Trophoblast cell (in vitro differentiated cells and primary cell): Measurements from ENCODE around the gene GNAI2.

Experiments
- DNase-seq, 2 donors: peaks; one replicate each; pipeline ENCODE4 v3.0.0-alpha.2; 2016
- H2AFZ ChIP-seq: 2 replicates; pipeline ENCODE4 v1.6.1; 2013; ENCODE audit warnings: low read length, moderate library complexity, mild to moderate bottlenecking; ENCODE audit not compliant: insufficient read depth, poor library complexity
- H2AK5ac ChIP-seq: 2 replicates; pipeline ENCODE4 v1.6.1; 2013; ENCODE audit warnings: mild to moderate bottlenecking, low read length
- H2BK120ac ChIP-seq: 2 replicates; pipeline ENCODE4 v1.6.1; 2013; ENCODE audit warnings: low read length, mild to moderate bottlenecking, moderate library complexity; ENCODE audit not compliant: insufficient read depth, poor library complexity
- H2BK12ac ChIP-seq: 2 replicates; pipeline ENCODE4 v1.6.1; 2013; ENCODE audit warnings: mild to moderate bottlenecking, low read length, moderate library complexity
- H2BK5ac ChIP-seq: 2 replicates; pipeline ENCODE4 v1.6.1; 2013; ENCODE audit warnings: low read length, low read depth, moderate library complexity, mild to moderate bottlenecking; ENCODE audit not compliant: poor library complexity
- H3K14ac ChIP-seq: 2 replicates; pipeline ENCODE4 v1.6.1; 2013; ENCODE audit warnings: mild to moderate bottlenecking, low read length
- H3K18ac ChIP-seq: 2 replicates; pipeline ENCODE4 v1.6.1; 2013; ENCODE audit warnings: mild to moderate bottlenecking, low read length
- H3K23ac ChIP-seq: 2 replicates; pipeline ENCODE4 v1.6.1; 2013; ENCODE audit warnings: low read length
- H3K27ac ChIP-seq: 2 replicates; pipeline ENCODE4 v1.5.1; 2013; ENCODE audit warnings: low read depth, mild to moderate bottlenecking, inconsistent platforms, low read length, moderate library complexity
- H3K27me3 ChIP-seq: 2 replicates; pipeline ENCODE4 v1.6.1; 2013; ENCODE audit warnings: inconsistent platforms, mild to moderate bottlenecking, low read length, moderate library complexity; ENCODE audit not compliant: insufficient read depth
- H3K36me3 ChIP-seq, 2 experiments: 1 replicate in 1 of 2; 2 replicates in 1 of 2; pipeline ENCODE4 v1.6.1; 2013; ENCODE audit warnings: low read length in 2 of 2, mild to moderate bottlenecking in 2 of 2, moderate library complexity in 1 of 2; ENCODE audit not compliant: insufficient read depth in 2 of 2, control insufficient read depth in 1 of 2
- H3K4ac ChIP-seq: 2 replicates; pipeline ENCODE4 v1.6.1; 2013; ENCODE audit warnings: low read depth, mild to moderate bottlenecking, low read length, moderate library complexity
- H3K4me1 ChIP-seq, 2 experiments: 1 replicate in 1 of 2; 2 replicates in 1 of 2; pipeline ENCODE4 v1.6.1; 2013; ENCODE audit warnings: low read length in 2 of 2, mild to moderate bottlenecking in 2 of 2, moderate library complexity in 1 of 2; ENCODE audit not compliant: insufficient read depth in 2 of 2, control insufficient read depth in 1 of 2
- H3K4me2 ChIP-seq: 2 replicates; pipeline ENCODE4 v1.6.1; 2013; ENCODE audit warnings: inconsistent platforms, mild to moderate bottlenecking, low read length, moderate library complexity
- H3K4me3 ChIP-seq: 2 replicates; pipeline ENCODE4 v1.5.1; 2013; ENCODE audit warnings: mild to moderate bottlenecking, low read depth, low read length, inconsistent platforms
- H3K79me1 ChIP-seq: one replicate; pipeline ENCODE4 v1.6.1; 2013; ENCODE audit warnings: low read length
- H3K79me2 ChIP-seq: 2 replicates; pipeline ENCODE4 v1.6.1; 2013; ENCODE audit warnings: low read length, mild to moderate bottlenecking; ENCODE audit not compliant: control insufficient read depth, insufficient read depth, poor library complexity
- H3K9ac ChIP-seq: 2 replicates; pipeline ENCODE4 v1.6.1; 2013; ENCODE audit warnings: mild to moderate bottlenecking, low read length
- H3K9me3 ChIP-seq: 2 replicates; pipeline ENCODE4 v1.6.1; 2013; ENCODE audit warnings: low read depth, mild to moderate bottlenecking, control low read depth, inconsistent platforms, low read length; ENCODE audit not compliant: insufficient read depth
- H4K12ac ChIP-seq: 2 replicates; pipeline ENCODE4 v1.6.1; 2013; ENCODE audit warnings: low read depth, mild to moderate bottlenecking, low read length, moderate library complexity
- H4K8ac ChIP-seq: 2 replicates; pipeline ENCODE4 v1.6.1; 2013; ENCODE audit warnings: low read depth, mild to moderate bottlenecking, low read length, moderate library complexity
- H4K91ac ChIP-seq: one replicate; pipeline ENCODE4 v1.6.1; 2013; ENCODE audit warnings: low read depth, mild to moderate bottlenecking, low read length, moderate library complexity
- WGBS: extraction: QIAGEN DNeasy Blood & Tissue Kit; methylation state at CpG from one replicate; pipeline ENCODE4 v1.1.7; 2013; ENCODE audit warnings: missing lambda C conversion rate; ENCODE audit not compliant: insufficient read length, insufficient coverage; ENCODE audit errors: extremely low coverage; 5-methylcytosine and 5-hydroxymethylcytosine counted together

The GNAI2 gene

DNA sequence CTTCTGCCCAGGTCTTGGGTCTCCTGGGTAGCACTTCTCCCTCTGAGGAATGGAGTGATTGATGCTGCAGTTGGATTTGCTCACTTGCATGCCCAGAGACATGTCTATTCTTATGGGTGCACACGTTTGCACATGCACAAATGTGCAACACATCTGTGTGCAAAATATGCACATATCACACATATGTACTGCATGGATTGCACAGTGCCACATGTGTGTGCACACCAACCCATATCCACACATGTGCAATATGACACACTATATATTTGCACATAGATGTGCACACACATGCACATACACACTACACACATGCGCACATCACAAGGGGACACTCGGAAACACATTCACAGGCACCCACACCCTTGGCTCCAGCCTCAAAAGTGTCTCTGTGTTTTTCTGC is 32.3 kb downstream of the GNAI2 start:
- Histone ChIP-seq H3K27me3 (no peaks in the 10 kb centered on the region), H3K4me3 (no peak overlapping the region), H2BK12ac (no peak overlapping the region), H3K14ac (no peak overlapping the region), H4K91ac (no peak overlapping the region), H3K4me1 (peaks cover 53 to 54% of the 10 kb centered on the region in 2 experiments), H2BK5ac (no peak overlapping the region), H3K4ac (no peak overlapping the region), H3K4me2 (no peak overlapping the region), H4K12ac (no peak overlapping the region), H3K9me3 (no peaks in the 10 kb centered on the region), H2AK5ac (no peak overlapping the region), H3K23ac (no peak overlapping the region), H2BK120ac (no peak overlapping the region), H3K9ac (no peak overlapping the region), H3K18ac (no peak overlapping the region), H3K36me3 (no peaks in the 10 kb centered on the region), H4K8ac (no peak overlapping the region), H2AFZ (no peak overlapping the region), H3K79me2 (peaks cover 7% of the 10 kb centered on the region), H3K27ac (no peak overlapping the region), H3K79me1 (peaks cover 30% of the 10 kb centered on the region)
- WGBS, result no CpG with 5 or more reads among the region's 3 CpGs
- DNase-seq, result no peak

GRCh38 chr3:50268703-50269451 is 32.9 kb downstream of the GNAI2 start, which contains the start of gene SEMA3B:
Gene SEMA3B (plus strand): TSS chr3:50269147. CDS start chr3:50269241, 94 bp downstream.
- H3K14ac ChIP-seq, result peak within 1 kb of the TSS; percentile 16
- peak within 1 kb of the TSS; percentile 65 for H4K91ac ChIP-seq
- H3K79me1 ChIP-seq, result peaks cover 28% of the 10 kb centered on the region
- H4K12ac ChIP-seq, result no peak within 1 kb of the TSS
- H3K18ac ChIP-seq, result no peak within 1 kb of the TSS
- no peaks in the 10 kb centered on the region for H3K27me3 ChIP-seq
- peak within 1 kb of the TSS; percentile 13 for H3K4ac ChIP-seq
- H3K9ac ChIP-seq, result no peak within 1 kb of the TSS
- H3K79me2 ChIP-seq, result peaks cover 7% of the 10 kb centered on the region
- H2BK12ac ChIP-seq, result peak within 1 kb of the TSS; percentile 44
- no peak within 1 kb of the TSS for H3K23ac ChIP-seq
- H4K8ac ChIP-seq, result no peak within 1 kb of the TSS
- H3K9me3 ChIP-seq, result no peaks in the 10 kb centered on the region
- no peak within 1 kb of the TSS for H3K4me2 ChIP-seq
- no CpG with 5 or more reads among the region's 21 CpGs for whole genome bisulfite sequencing
- H2AK5ac ChIP-seq, result peak within 1 kb of the TSS; percentile 51
- no peak within 1 kb of the TSS for H3K4me3 ChIP-seq
- no peak within 1 kb of the TSS for H2AFZ ChIP-seq
- no peak within 1 kb of the TSS for H3K27ac ChIP-seq
- no peaks in the 10 kb centered on the region for H3K36me3 ChIP-seq
- H3K4me1 ChIP-seq, result peaks cover 49 to 50% of the 10 kb centered on the region in 2 experiments
- no peak for DNase-seq
- H2BK120ac ChIP-seq, result peak within 1 kb of the TSS; percentile 34
- no peak within 1 kb of the TSS for H2BK5ac ChIP-seq

DNA sequence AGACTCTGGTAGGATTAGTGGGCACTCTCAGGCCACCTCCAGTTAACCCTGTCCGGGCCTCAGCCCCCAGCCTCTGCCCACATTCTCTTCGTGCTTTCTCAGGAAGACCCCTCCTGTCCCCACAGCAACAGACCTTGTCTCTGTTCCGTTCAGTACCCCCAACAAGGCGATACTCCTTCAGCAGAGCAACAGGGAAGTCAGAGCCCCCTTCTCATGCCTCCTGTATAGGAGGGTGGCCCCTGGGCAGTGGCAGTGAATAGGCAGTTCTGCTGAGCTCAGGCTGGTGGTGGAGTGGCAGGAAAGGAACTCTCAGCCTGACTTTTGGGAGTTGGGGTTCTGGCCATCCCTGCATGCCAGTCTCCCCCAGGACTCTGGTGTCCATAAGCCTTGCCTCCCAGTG is 33.5 kb downstream of the GNAI2 start:
- Histone ChIP-seq H3K4me1 (peaks cover 43 to 44% of the 10 kb centered on the region in 2 experiments), H3K9ac (no peak overlapping the region), H3K79me2 (peaks cover 5% of the 10 kb centered on the region), H3K4me2 (no peak overlapping the region), H3K36me3 (no peaks in the 10 kb centered on the region), H2BK12ac (peak overlapping the region; percentile 44), H2AK5ac (peak overlapping the region; percentile 51), H3K79me1 (peaks cover 22% of the 10 kb centered on the region), H3K18ac (no peak overlapping the region), H3K27me3 (peaks cover under 1% of the 10 kb centered on the region), H4K91ac (peak overlapping the region; percentile 65), H2BK120ac (peak overlapping the region; percentile 34), H3K4me3 (no peak overlapping the region), H3K27ac (no peak overlapping the region), H3K23ac (no peak overlapping the region), H3K9me3 (no peaks in the 10 kb centered on the region), H2AFZ (no peak overlapping the region), H4K12ac (no peak overlapping the region), H3K14ac (peak overlapping the region; percentile 16), H3K4ac (peak overlapping the region; percentile 13), H2BK5ac (no peak overlapping the region), H4K8ac (no peak overlapping the region)
- DNase-seq, result no peak
- no CpG with 5 or more reads among the region's 4 CpGs for WGBS

DNA sequence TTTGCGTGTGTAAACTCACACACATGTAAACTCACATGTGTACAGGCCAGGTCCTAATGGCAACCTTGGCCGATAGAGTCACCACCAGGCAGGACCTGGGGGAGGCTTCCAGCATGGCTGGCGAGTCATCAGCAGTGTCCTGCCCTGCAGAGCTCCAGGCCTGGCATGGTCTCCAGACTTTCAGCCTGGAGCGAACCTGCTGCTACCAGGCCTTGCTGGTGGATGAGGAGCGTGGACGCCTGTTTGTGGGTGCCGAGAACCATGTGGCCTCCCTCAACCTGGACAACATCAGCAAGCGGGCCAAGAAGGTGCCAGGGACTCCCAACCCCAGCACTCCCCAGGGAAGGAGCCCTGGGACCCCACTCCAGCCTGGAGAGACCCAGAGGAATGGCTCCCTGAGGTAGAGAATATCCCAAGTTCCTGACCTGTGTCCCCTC is 34.0 kb downstream of the GNAI2 start:
- H3K9me3 ChIP-seq, result no peaks in the 10 kb centered on the region
- WGBS, result no CpG with 5 or more reads among the region's 8 CpGs
- no peak overlapping the region for H4K8ac ChIP-seq
- no peak overlapping the region for H2AFZ ChIP-seq
- no peak for DNase-seq
- H3K23ac ChIP-seq, result no peak overlapping the region
- H3K14ac ChIP-seq, result no peak overlapping the region
- H3K18ac ChIP-seq, result no peak overlapping the region
- H3K4me2 ChIP-seq, result no peak overlapping the region
- H3K9ac ChIP-seq, result no peak overlapping the region
- peaks cover 5% of the 10 kb centered on the region for H3K79me2 ChIP-seq
- H3K36me3 ChIP-seq, result no peaks in the 10 kb centered on the region
- peak overlapping the region; percentile 7 for H2BK12ac ChIP-seq
- peaks cover 41 to 42% of the 10 kb centered on the region in 2 experiments for H3K4me1 ChIP-seq
- H2BK120ac ChIP-seq, result no peak overlapping the region
- H3K4me3 ChIP-seq, result no peak overlapping the region
- no peak overlapping the region for H2BK5ac ChIP-seq
- no peak overlapping the region for H3K27ac ChIP-seq
- H3K79me1 ChIP-seq, result peaks cover 21% of the 10 kb centered on the region
- no peak overlapping the region for H3K4ac ChIP-seq
- peak overlapping the region; percentile 4 for H2AK5ac ChIP-seq
- H4K12ac ChIP-seq, result no peak overlapping the region
- peak overlapping the region; percentile 5 for H4K91ac ChIP-seq
- H3K27me3 ChIP-seq, result peaks cover 3% of the 10 kb centered on the region
